Glutamatergic neuron (in vitro differentiated cells): Measurements from ENCODE around the gene PRKACB. TPM values are rescaled to one million over a fixed set of nuclear protein-coding genes. Genes with fewer than 3 reads are reported as not detected.
"Not testable (repeated sequence)": the region's sequence is repeated elsewhere in the genome, so short reads cannot be mapped to it uniquely, and the experiment has no call there.

Experiments used
- DNase-seq: peaks from one replicate; pipeline ENCODE4 v3.0.0; 2022
- H3K27ac Mint-ChIP-seq: one replicate; pipeline ENCODE4 v1.8.0; 2020; ENCODE audit warnings: mild to moderate bottlenecking, mixed read lengths, inconsistent platforms; ENCODE audit not compliant: unreplicated experiment
- H3K27me3 Mint-ChIP-seq: one replicate; pipeline ENCODE4 v1.8.0; 2020; ENCODE audit warnings: mild to moderate bottlenecking, moderate library complexity, mixed read lengths, inconsistent platforms; ENCODE audit not compliant: unreplicated experiment
- H3K36me3 Mint-ChIP-seq: one replicate; pipeline ENCODE4 v1.8.0; 2020; ENCODE audit warnings: mild to moderate bottlenecking, mixed read lengths, inconsistent platforms; ENCODE audit not compliant: unreplicated experiment
- H3K4me1 Mint-ChIP-seq: one replicate; pipeline ENCODE4 v1.8.0; 2020; ENCODE audit warnings: mild to moderate bottlenecking, low read depth, mixed read lengths, inconsistent platforms; ENCODE audit not compliant: unreplicated experiment
- H3K4me3 Mint-ChIP-seq: one replicate; pipeline ENCODE4 v1.8.0; 2020; ENCODE audit warnings: mild to moderate bottlenecking, mixed read lengths, inconsistent platforms; ENCODE audit not compliant: unreplicated experiment
- H3K9me3 Mint-ChIP-seq: one replicate; pipeline ENCODE4 v1.8.0; 2020; ENCODE audit warnings: mild to moderate bottlenecking, moderate library complexity, mixed read lengths, inconsistent platforms; ENCODE audit not compliant: unreplicated experiment
- CTCF ChIP-seq: fragments of 200-600 bp; sonication (generic); IDR thresholded peaks from one replicate; pipeline ENCODE4 v1.5.0; 2021; ENCODE audit not compliant: partially characterized antibody, unreplicated experiment
- total RNA-seq: library from RNA; stranded (reverse); fragmentation: NEBNext Ultra II Directional; extraction: Animal tissue kit (Norgen Biotek cat#: 25700); gene quantifications from one replicate; pipeline ENCODE4 v1.2.1, GENCODE V29; 2021; ENCODE audit not compliant: unreplicated experiment

The PRKACB gene
- total RNA-seq, 1 donor from 2014 or later, result 11.2 TPM

GRCh38 chr1:84286071-84286470, 142.0 kb downstream of the PRKACB start:
- no peak overlapping the region for H3K4me3 Mint-ChIP-seq
- no peak overlapping the region for H3K27ac Mint-ChIP-seq
- no peak for TF ChIP-seq CTCF
- no peaks in the 10 kb centered on the region for H3K36me3 Mint-ChIP-seq
- no peaks in the 10 kb centered on the region for H3K27me3 Mint-ChIP-seq
- no peaks in the 10 kb centered on the region for H3K4me1 Mint-ChIP-seq
- peaks cover 5% of the 10 kb centered on the region for H3K9me3 Mint-ChIP-seq
- no peak for DNase-seq

DNA sequence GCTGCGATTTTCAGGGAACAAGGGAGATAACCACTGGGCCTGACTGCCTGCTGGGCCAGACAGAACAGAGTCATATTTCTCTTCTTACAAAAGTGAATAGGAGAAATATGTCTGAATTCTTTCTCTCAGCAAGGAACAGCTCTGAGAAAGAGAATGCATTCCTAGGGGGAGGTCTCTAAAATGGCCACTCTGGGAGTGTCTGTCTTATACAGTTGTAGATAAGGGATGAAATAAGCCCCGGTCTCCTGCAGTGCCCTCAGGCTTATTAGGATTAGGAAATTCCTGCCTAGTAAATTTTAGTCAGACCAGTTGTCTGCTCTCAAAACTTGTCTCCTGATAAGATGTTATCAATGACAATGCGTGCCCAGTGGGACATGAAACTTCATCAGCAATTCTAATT, 143.3 kb downstream of the PRKACB start:
- H3K27ac Mint-ChIP-seq, H3K36me3 Mint-ChIP-seq, H3K9me3 Mint-ChIP-seq, H3K4me3 Mint-ChIP-seq, H3K27me3 Mint-ChIP-seq, DNase-seq, H3K4me1 Mint-ChIP-seq: not testable (repeated sequence)

Other genes starting within 250 kb of the PRKACB start
- gene TTLL7, start 145.1 kb upstream of the PRKACB start, total RNA-seq, result 123 TPM
- gene SAMD13, start 157.4 kb downstream of the PRKACB start, total RNA-seq, result not detected